Body of pancreas (tissue), 4 donors: ENCODE data around the gene ADA.

ENCODE experiments used
- POLR2A ChIP-seq, 3 donors: fragments of 450-650 bp; IDR thresholded peaks; one replicate each; pipeline ENCODE4 v1.6.1; 2016; ENCODE audit warnings: antibody characterized with exemption in 3 of 3, mild to moderate bottlenecking in 2 of 3
- TF ChIP-seq, protein P1 (sequence below), 7 experiments: fragments of 450-650 bp in 4 of 7; fragments of 200-600 bp in 3 of 7; sonication (generic) in 3 of 7; IDR thresholded peaks; one replicate each; pipeline ENCODE4 v1.5.1; 2016 to 2019; ENCODE audit warnings: antibody characterized with exemption in 7 of 7

DNA sequence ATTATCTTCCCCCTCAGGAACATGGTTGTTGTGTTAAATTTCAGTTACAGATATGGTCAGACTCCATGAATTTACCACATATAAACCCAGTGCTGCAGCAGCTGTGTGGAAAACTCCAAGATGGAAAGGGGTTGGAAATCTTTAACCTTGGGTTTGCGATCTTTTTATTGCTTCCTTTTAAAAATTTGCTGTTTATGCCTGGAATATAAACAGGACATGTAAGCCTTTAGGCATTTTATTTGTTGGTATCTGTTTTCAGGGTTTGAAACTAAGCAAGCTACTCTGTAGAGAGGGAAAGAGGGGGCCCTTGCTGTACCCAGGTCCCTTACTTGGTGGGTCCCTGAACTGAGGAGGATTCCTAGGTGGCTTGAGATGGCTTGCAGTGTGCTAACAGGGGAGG is 68.3 kb downstream of the ADA start:
- TF ChIP-seq, protein P1, sequence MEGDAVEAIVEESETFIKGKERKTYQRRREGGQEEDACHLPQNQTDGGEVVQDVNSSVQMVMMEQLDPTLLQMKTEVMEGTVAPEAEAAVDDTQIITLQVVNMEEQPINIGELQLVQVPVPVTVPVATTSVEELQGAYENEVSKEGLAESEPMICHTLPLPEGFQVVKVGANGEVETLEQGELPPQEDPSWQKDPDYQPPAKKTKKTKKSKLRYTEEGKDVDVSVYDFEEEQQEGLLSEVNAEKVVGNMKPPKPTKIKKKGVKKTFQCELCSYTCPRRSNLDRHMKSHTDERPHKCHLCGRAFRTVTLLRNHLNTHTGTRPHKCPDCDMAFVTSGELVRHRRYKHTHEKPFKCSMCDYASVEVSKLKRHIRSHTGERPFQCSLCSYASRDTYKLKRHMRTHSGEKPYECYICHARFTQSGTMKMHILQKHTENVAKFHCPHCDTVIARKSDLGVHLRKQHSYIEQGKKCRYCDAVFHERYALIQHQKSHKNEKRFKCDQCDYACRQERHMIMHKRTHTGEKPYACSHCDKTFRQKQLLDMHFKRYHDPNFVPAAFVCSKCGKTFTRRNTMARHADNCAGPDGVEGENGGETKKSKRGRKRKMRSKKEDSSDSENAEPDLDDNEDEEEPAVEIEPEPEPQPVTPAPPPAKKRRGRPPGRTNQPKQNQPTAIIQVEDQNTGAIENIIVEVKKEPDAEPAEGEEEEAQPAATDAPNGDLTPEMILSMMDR (IDR thresholded peaks at IDR 0.05) = no peak
- TF ChIP-seq POLR2A (IDR thresholded peaks at IDR 0.05) = no peak
